ENCODE data around the gene MAST4. TPM values are rescaled to one million over a fixed set of nuclear protein-coding genes. Genes with fewer than 3 reads are reported as not detected.

Gene MAST4
- total and polyA plus RNA-seq, 2 of the 4 experiments (the other 2 are of a cell fraction) = 4.8 to 6.8 TPM

- ATAC-seq (ENCODE audit: low read depth) (no peak), DNase-seq (no peak)
- no TSS peak for BruUV-seq (replicated peaks)
- Histone ChIP-seq H3K27me3 (ENCODE audit: control insufficient read depth, insufficient read depth, low read length) (no peaks in the 10 kb centered on the region), H3K18ac (ENCODE audit: low read depth, low read length) (0 out of 2 replicates have a peak overlapping the region, but pooled peaks have one; percentile 13), H3K9me1 (ENCODE audit: insufficient read depth, low read length) (no peaks in the 10 kb centered on the region), H3K56ac (ENCODE audit: extremely low read depth, insufficient read depth, low read length) (no peak overlapping the region), H4K5ac (ENCODE audit: low read depth, low read length) (no peak overlapping the region), H3K4me3 (ENCODE audit: insufficient read depth, low read depth, low read length) (no peak overlapping the region), H4K91ac (ENCODE audit: insufficient read depth, low read depth, low read length) (no peak overlapping the region), H3K4me1 (ENCODE audit: control insufficient read depth, insufficient read depth, low read length) (peaks cover 7% of the 10 kb centered on the region; the same call in 1 of the 2 replicates), H4K8ac (ENCODE audit: low read depth in 2 of 2, low read length in 2 of 2) (no peak overlapping the region), H3K23ac (ENCODE audit: low read depth, low read length) (no peak overlapping the region), H2BK120ac (ENCODE audit: low read depth, low read length) (no peak overlapping the region), H3K4me2 (ENCODE audit: low read depth, low read length) (no peak overlapping the region), H3K9ac (ENCODE audit: low read depth, low read length) (no peak overlapping the region), H2AK9ac (replicated peaks; ENCODE audit: low read depth, low read length, poor library complexity) (no peak overlapping the region), H2AK5ac (ENCODE audit: low read depth, low read length) (no peak overlapping the region), H3K36me3 (ENCODE audit: control insufficient read depth, insufficient read depth, low read length) (no peaks in the 10 kb centered on the region), H3K4ac (ENCODE audit: low read depth, low read length) (no peak overlapping the region), H3K27ac (ENCODE audit: insufficient read depth, low read length) (no peak overlapping the region), H2BK20ac (ENCODE audit: low read depth, low read length) (no peak overlapping the region), H2BK15ac (ENCODE audit: low read depth, low read length) (no peak overlapping the region), H2BK5ac (ENCODE audit: low read depth, low read length, poor library complexity, severe bottlenecking) (no peak overlapping the region), H2AFZ (replicated peaks; ENCODE audit: low read length, poor library complexity) (no peak overlapping the region), H3K79me1 (ENCODE audit: low read depth in 1 of 2, low read length in 2 of 2) (peaks cover 13 to 27% of the 10 kb centered on the region in 2 experiments; a peak in 3 of 4 replicates), H3K14ac (replicated peaks; ENCODE audit: low read depth, low read length) (no peak overlapping the region), H4K20me1 (ENCODE audit: insufficient read depth, low read length) (peaks cover 3% of the 10 kb centered on the region; the same call in 1 of the 2 replicates), H3K9me3 (ENCODE audit: control insufficient read depth, insufficient read depth, low read length) (no peaks in the 10 kb centered on the region)
- in situ Hi-C loops (cut with MboI; ENCODE audit: low sequenced_read_pairs) (no loop called here), intact Hi-C loops (cut with micrococcal nuclease) (no loop called here), dilution Hi-C loops (cut with HindIII; ENCODE audit: low sequenced_read_pairs, unreplicated experiment) (no loop called here)
- WGBS, 2 experiments (ENCODE audit: extremely low coverage in 2 of 2, insufficient read length in 1 of 2) = no CpG with 5 or more reads among the region's 2 CpGs
- TF ChIP-seq BHLHE40 (IDR thresholded peaks at IDR 0.05; ENCODE audit: low read depth, low read length) (no peak), CTCF (conservative IDR thresholded peaks at IDR 0.05; ENCODE audit: low read depth, low read length) (no peak), MAZ (IDR thresholded peaks at IDR 0.05; ENCODE audit: borderline replicate concordance, low read depth, low read length) (no peak), POLR2A (IDR thresholded peaks at IDR 0.05; ENCODE audit: low read depth, low read length) (no peak), CEBPB (IDR thresholded peaks at IDR 0.05; ENCODE audit: low read depth, low read length) (no peak), NFE2L2 (IDR thresholded peaks at IDR 0.05; ENCODE audit: low read depth, low read length) (no peak), RCOR1 (IDR thresholded peaks at IDR 0.05; ENCODE audit: insufficient replicate concordance, low read length) (no peak), MAFK (IDR thresholded peaks at IDR 0.05; ENCODE audit: low read depth, low read length) (no peak), SMC3 (IDR thresholded peaks at IDR 0.05; ENCODE audit: low read depth, low read length) (no peak), FOS (IDR thresholded peaks at IDR 0.05; ENCODE audit: low read depth, low read length) (no peak), CHD1 (IDR thresholded peaks at IDR 0.05; ENCODE audit: low read depth, low read length) (no peak)
- ChIA-PET CTCF (no interaction called here), POLR2A (ENCODE audit: unreplicated experiment) (no interaction called here)
Observed at GRCh38 chr5:67025457-67025856, 429.3 kb downstream of the MAST4 start.

Measured in IMR-90 (cell line).